Myometrial cell (primary cell): Measurements from ENCODE around the gene SETSIP. TPM values are rescaled to one million over a fixed set of nuclear protein-coding genes. Genes with fewer than 3 reads are reported as not detected.

Experiments used
- total RNA-seq: library from RNA; depleted of rRNA; stranded (reverse); fragments of >200 nt; gene quantifications from 2 replicates; pipeline ENCODE4 v1.2.3, GENCODE V29; 2015

Gene SETSIP
- total RNA-seq, result not detected in 2 replicates

GRCh38 chr1:92075311-92075710, at the start of gene SETSIP:
SETSIP (minus strand) TSS chr1:92075411; CDS start chr1:92075411, 0 bp downstream.

GRCh38 chr1:92080128-92080985, 5.1 kb upstream of the SETSIP start, which contains the start of gene BTBD8:
BTBD8 (plus strand) TSS chr1:92080345; CDS start chr1:92080572, 227 bp downstream.

Other genes with a start within 250 kb of the SETSIP start
- 8.7 and 10.4 TPM in 2 replicates for gene TGFBR3, start 189.3 kb downstream of the SETSIP start, total RNA-seq
- gene BRDT, start 126.0 kb downstream of the SETSIP start, total RNA-seq, result not detected in 2 replicates
- gene EPHX4, start 45.4 kb downstream of the SETSIP start, total RNA-seq, result 0.58 and 1.8 TPM in 2 replicates
- 2.6 and 3.9 TPM in 2 replicates for gene BTBD8, start 4.9 kb upstream of the SETSIP start, total RNA-seq
- not detected in 2 replicates for gene C1orf146, start 142.5 kb upstream of the SETSIP start, total RNA-seq
- 12.6 and 13.8 TPM in 2 replicates for gene GLMN, start 223.6 kb upstream of the SETSIP start, total RNA-seq
- gene RPAP2, start 223.6 kb upstream of the SETSIP start, total RNA-seq, result 14.4 TPM in 2 replicates